H1 (cell line): Measurements from ENCODE around the gene KCNK7. TPM values are rescaled to one million over a fixed set of nuclear protein-coding genes. Genes with fewer than 3 reads are reported as not detected.

Source experiments
- CTCF ChIA-PET: fragments of 300-600 bp; sonication (Branson Sonifier 250); formaldehyde crosslinking; loops from one replicate; lab custom pipeline; 2021; ENCODE audit not compliant: partially characterized antibody; lab: Charles Lee
- POLR2A ChIA-PET: fragments of 300-600 bp; sonication (Branson Sonifier 250); formaldehyde crosslinking; loops from one replicate; lab custom pipeline; 2021; ENCODE audit warnings: inconsistent platforms; ENCODE audit not compliant: partially characterized antibody; lab: Charles Lee
- DNase-seq, 2 experiments: peaks; one replicate each; pipeline versions ENCODE4 v3.0.0 to v3.0.0-alpha.2; 2010 to 2022; ENCODE audit warnings: low spot score in 2 of 2, low read depth in 1 of 2, mixed read lengths in 1 of 2
- FAIRE-seq: peaks from 2 replicates; lab custom pipeline; 2011; peaks lifted over from hg19 to GRCh38; lab: Jason Lieb, UNC
- H2AFZ ChIP-seq: 2 replicates; pipeline ENCODE4 v1.8.1; 2012; ENCODE audit warnings: low read length, inconsistent platforms
- H2AK5ac ChIP-seq: 2 replicates; pipeline ENCODE4 v1.6.1; 2013; ENCODE audit warnings: low read depth, low read length
- H2BK120ac ChIP-seq: replicated peaks from 2 replicates; pipeline ENCODE3; 2013; ENCODE audit warnings: low read depth, low read length, inconsistent platforms
- H2BK12ac ChIP-seq: 2 replicates; pipeline ENCODE4 v1.6.1; 2013; ENCODE audit warnings: low read depth, low read length
- H2BK15ac ChIP-seq: 2 replicates; pipeline ENCODE4 v1.6.1; 2013; ENCODE audit warnings: low read length
- H2BK20ac ChIP-seq: 2 replicates; pipeline ENCODE4 v1.6.1; 2013; ENCODE audit warnings: low read length
- H2BK5ac ChIP-seq: 2 replicates; pipeline ENCODE4 v1.6.1; 2013; ENCODE audit warnings: low read depth, low read length
- H3K14ac ChIP-seq: 2 replicates; pipeline ENCODE4 v1.6.1; 2013; ENCODE audit warnings: inconsistent platforms; ENCODE audit not compliant: insufficient read length
- H3K18ac ChIP-seq: 2 replicates; pipeline ENCODE4 v1.6.1; 2013; ENCODE audit warnings: low read length; ENCODE audit errors: extremely low read depth
- H3K23ac ChIP-seq: 2 replicates; pipeline ENCODE4 v1.6.1; 2013; ENCODE audit warnings: inconsistent platforms; ENCODE audit not compliant: insufficient read length
- H3K23me2 ChIP-seq: 2 replicates; pipeline ENCODE4 v1.6.1; 2013; ENCODE audit warnings: low read depth, low read length
- H3K27ac ChIP-seq: 2 replicates; pipeline ENCODE4 v1.6.1; 2011; ENCODE audit warnings: low read depth, low read length, inconsistent platforms
- H3K27me3 ChIP-seq, 4 experiments: replicated peaks in 1 of 4; 1 replicate in 1 of 4; 2 replicates in 3 of 4; pipeline versions ENCODE4 v1.6.1 to v1.8.1; 2011 to 2013; ENCODE audit warnings: low read length in 3 of 4, mild to moderate bottlenecking in 3 of 4, inconsistent platforms in 2 of 4, mixed read lengths in 2 of 4, moderate library complexity in 1 of 4; ENCODE audit not compliant: control insufficient read depth in 3 of 4, insufficient read depth in 3 of 4; ENCODE audit errors: extremely low read depth in 1 of 4
- H3K36me3 ChIP-seq, 4 experiments: 2 replicates each; pipeline versions ENCODE4 v1.6.1 to v1.8.1; 2011 to 2013; ENCODE audit warnings: mild to moderate bottlenecking in 4 of 4, low read length in 3 of 4, moderate library complexity in 2 of 4, control low read depth in 1 of 4, inconsistent platforms in 1 of 4; ENCODE audit not compliant: insufficient read depth in 4 of 4, control insufficient read depth in 2 of 4
- H3K4ac ChIP-seq: replicated peaks from 2 replicates; pipeline ENCODE3; 2013; ENCODE audit warnings: low read length, low read depth, mixed read lengths, inconsistent platforms; ENCODE audit not compliant: insufficient read length
- H3K4me1 ChIP-seq, 4 experiments: replicated peaks in 1 of 4; 1 replicate in 1 of 4; 2 replicates in 3 of 4; pipeline versions ENCODE4 v1.6.1 to v1.8.1; 2011 to 2013; ENCODE audit warnings: low read length in 3 of 4, inconsistent platforms in 2 of 4, mixed read lengths in 1 of 4; ENCODE audit not compliant: insufficient read depth in 4 of 4, control insufficient read depth in 3 of 4
- H3K4me2 ChIP-seq, 2 experiments: 2 replicates each; pipeline versions ENCODE4 v1.6.1 to v1.8.1; 2011 to 2013; ENCODE audit warnings: low read depth in 2 of 2, low read length in 2 of 2, control low read depth in 1 of 2, inconsistent platforms in 1 of 2, mild to moderate bottlenecking in 1 of 2; ENCODE audit not compliant: insufficient read depth in 1 of 2
- H3K4me3 ChIP-seq, 4 experiments: fragments of 200-600, 300-600 bp in 1 of 4; sonication (generic), shearing (Covaris generic), sonication (Bioruptor Twin) in 1 of 4; 2 replicates each; pipeline versions ENCODE4 v1.5.1 to v1.8.1; 2011 to 2016; ENCODE audit warnings: low read length in 4 of 4, low read depth in 3 of 4, control low read depth in 2 of 4, inconsistent platforms in 2 of 4, mild to moderate bottlenecking in 2 of 4, mixed read lengths in 1 of 4, moderate library complexity in 1 of 4; ENCODE audit not compliant: insufficient read depth in 2 of 4; ENCODE audit errors: extremely low read depth in 1 of 4
- H3K56ac ChIP-seq: replicated peaks from 2 replicates; pipeline ENCODE3; 2013; ENCODE audit warnings: low read depth, mild to moderate bottlenecking, mixed read lengths, low read length, inconsistent platforms; ENCODE audit not compliant: insufficient read length
- H3K79me1 ChIP-seq: 2 replicates; pipeline ENCODE4 v1.6.1; 2013; ENCODE audit warnings: low read depth, low read length, control low read depth
- H3K79me2 ChIP-seq, 2 experiments: 2 replicates each; pipeline versions ENCODE4 v1.6.1 to v1.8.1; 2012 to 2013; ENCODE audit warnings: low read length in 2 of 2, mild to moderate bottlenecking in 2 of 2, inconsistent platforms in 1 of 2; ENCODE audit not compliant: insufficient read depth in 2 of 2, control insufficient read depth in 1 of 2
- H3K9ac ChIP-seq, 4 experiments: replicated peaks in 1 of 4; 1 replicate in 1 of 4; 2 replicates in 3 of 4; pipeline versions ENCODE4 v1.6.1 to v1.8.1; 2011 to 2013; ENCODE audit warnings: low read depth in 3 of 4, low read length in 3 of 4, control low read depth in 2 of 4, mild to moderate bottlenecking in 2 of 4, moderate library complexity in 2 of 4, inconsistent platforms in 1 of 4; ENCODE audit errors: extremely low read depth in 1 of 4
- H3K9me3 ChIP-seq, 2 experiments: 2 replicates each; pipeline versions ENCODE4 v1.6.1 to v1.8.1; 2012 to 2013; ENCODE audit warnings: mild to moderate bottlenecking in 2 of 2, moderate library complexity in 2 of 2, control low read depth in 1 of 2, inconsistent platforms in 1 of 2, low read depth in 1 of 2, low read length in 1 of 2, mixed read lengths in 1 of 2; ENCODE audit not compliant: insufficient read depth in 2 of 2
- H4K20me1 ChIP-seq, 2 experiments: replicated peaks in 1 of 2; 2 replicates each; pipeline versions ENCODE3 to v1.8.1; 2011 to 2013; ENCODE audit warnings: inconsistent platforms in 2 of 2, low read length in 2 of 2, mild to moderate bottlenecking in 1 of 2; ENCODE audit not compliant: insufficient read depth in 2 of 2, control insufficient read depth in 1 of 2
- H4K5ac ChIP-seq: 2 replicates; pipeline ENCODE4 v1.6.1; 2013; ENCODE audit warnings: low read length, low read depth, mixed read lengths, inconsistent platforms; ENCODE audit not compliant: insufficient read length
- H4K8ac ChIP-seq: 2 replicates; pipeline ENCODE4 v1.8.0; 2013; ENCODE audit warnings: mild to moderate bottlenecking, moderate library complexity, low read length, inconsistent platforms; ENCODE audit not compliant: insufficient read depth; ENCODE audit errors: extremely low read depth
- H4K91ac ChIP-seq: replicated peaks from 2 replicates; pipeline ENCODE3; 2013; ENCODE audit warnings: low read length, mixed read lengths, inconsistent platforms; ENCODE audit not compliant: insufficient read length
- BACH1 ChIP-seq: IDR thresholded peaks from 2 replicates; pipeline ENCODE4 v1.6.1; 2012; ENCODE audit warnings: low read length, improper control_type of control experiment
- CBX5 ChIP-seq: fragments of 300-800, 300-1000 bp; sonication (generic); IDR thresholded peaks from 2 replicates; pipeline ENCODE4 v1.7.1; 2016; ENCODE audit warnings: antibody characterized with exemption, low read length, low read depth
- CEBPB ChIP-seq: IDR thresholded peaks from 2 replicates; pipeline ENCODE4 v1.6.1; 2012; ENCODE audit warnings: low read depth, low read length
- CHD1 ChIP-seq: IDR thresholded peaks from 2 replicates; pipeline ENCODE4 v1.6.1; 2012; ENCODE audit warnings: low read depth, low read length, improper control_type of control experiment
- GTF2F1 ChIP-seq: IDR thresholded peaks from 2 replicates; pipeline ENCODE4 v1.6.1; 2012; ENCODE audit warnings: low read depth, low read length, improper control_type of control experiment, borderline replicate concordance
- JUN ChIP-seq: IDR thresholded peaks from 2 replicates; pipeline ENCODE4 v1.6.1; 2011; ENCODE audit warnings: low read depth, mild to moderate bottlenecking, improper control_type of control experiment, low read length
- KDM4A ChIP-seq: IDR thresholded peaks from one replicate; pipeline ENCODE4 v1.7.1; 2012; ENCODE audit warnings: low read depth, mild to moderate bottlenecking, moderate library complexity, low read length, inconsistent platforms; ENCODE audit not compliant: severe bottlenecking
- MAX ChIP-seq: IDR thresholded peaks from 2 replicates; pipeline ENCODE4 v1.6.1; 2012; ENCODE audit warnings: inconsistent platforms
- RBBP5 ChIP-seq: IDR thresholded peaks from 2 replicates; pipeline ENCODE4 v1.7.1; 2012; ENCODE audit warnings: low read depth, mild to moderate bottlenecking, inconsistent platforms, low read length, moderate library complexity, borderline replicate concordance
- RNF2 ChIP-seq: fragments of 200-900, 300-1000 bp; sonication (generic); IDR thresholded peaks from 2 replicates; pipeline ENCODE4 v1.7.1; 2016; ENCODE audit warnings: borderline replicate concordance, low read depth, mild to moderate bottlenecking, antibody characterized with exemption, low read length; ENCODE audit not compliant: poor library complexity, severe bottlenecking; ENCODE audit errors: missing control alignments
- SIX5 ChIP-seq: IDR thresholded peaks from 2 replicates; pipeline ENCODE4 v1.6.1; 2011; ENCODE audit warnings: mild to moderate bottlenecking, low read depth, low read length
- YY1 ChIP-seq: IDR thresholded peaks from 2 replicates; pipeline ENCODE4 v1.6.1; 2011; ENCODE audit warnings: low read depth, mild to moderate bottlenecking, low read length
- WGBS, 2 experiments: shearing (Covaris generic) in 1 of 2; methylation state at CpG; one replicate each; pipeline versions ENCODE4 v1.1.6 to v1.1.7; 2013 to 2015; ENCODE audit warnings: low lambda C conversion rate in 2 of 2, mixed read lengths in 2 of 2, inconsistent platforms in 1 of 2, low coverage in 1 of 2, missing lambda C conversion rate in 1 of 2; ENCODE audit not compliant: insufficient replicate concordance in 2 of 2, insufficient coverage in 1 of 2, insufficient read length in 1 of 2; ENCODE audit errors: extremely low coverage in 1 of 2, missing lambda C conversion rate in 1 of 2; 5-methylcytosine and 5-hydroxymethylcytosine counted together
- polyA plus RNA-seq, 7 experiments: library from polyadenylated mRNA; depleted of rRNA in 3 of 7; stranded (reverse) in 5 of 7; unstranded in 2 of 7; fragments of >200 nt in 5 of 7; fragments of 200-250 nt in 2 of 7; gene quantifications; 1 replicate in 5 of 7; 2 replicates in 1 of 7; 4 replicates in 1 of 7; pipeline versions ENCODE4 v1.2.1 to v1.2.3, GENCODE V29; 2011 to 2013; ENCODE audit warnings: missing spikeins in 2 of 7, mixed read lengths in 2 of 7
- total RNA-seq: library from RNA; stranded (reverse); fragmentation: NEBNext Ultra II Directional; extraction: Animal tissue kit (Norgen Biotek cat#: 25700); gene quantifications from 2 replicates; pipeline ENCODE4 v1.2.1, GENCODE V29; 2021

Gene KCNK7
- total and polyA plus RNA-seq, 2 of the 8 experiments (the other 6 are each of a cell fraction or from before 2014, with no cell fraction given) = 0.74 to 1.0 TPM

DNA sequence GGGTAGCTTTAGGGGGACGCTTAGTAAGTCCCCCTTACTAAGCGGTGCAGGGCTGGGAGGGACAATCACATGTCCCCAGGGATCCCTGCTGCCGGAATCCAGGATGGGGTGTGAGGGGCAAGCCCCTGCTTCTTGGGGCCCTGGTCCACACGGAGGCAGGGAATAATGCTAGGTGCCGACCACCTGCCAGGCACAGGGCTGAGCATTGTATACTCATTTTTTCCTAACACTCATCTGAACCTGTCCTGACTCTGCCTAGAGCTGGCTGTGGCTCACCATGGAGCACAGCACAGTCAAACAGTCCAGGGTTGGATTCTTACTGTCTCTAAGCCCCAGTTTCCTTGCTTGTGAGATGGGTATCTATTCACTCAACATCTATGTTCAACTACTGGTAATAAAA is 36.1 kb downstream of the KCNK7 start:
- H3K18ac ChIP-seq = no peak overlapping the region
- no peak overlapping the region for H3K56ac ChIP-seq
- H3K4me3 ChIP-seq = no peak overlapping the region
- H3K4ac ChIP-seq = no peak overlapping the region
- no peak overlapping the region for H3K23ac ChIP-seq
- no peak overlapping the region; a peak in 1 of 4 replicates for H3K4me2 ChIP-seq
- no peak overlapping the region for H2BK120ac ChIP-seq
- H2BK20ac ChIP-seq = no peak overlapping the region
- CTCF ChIA-PET = interaction anchor here (0.6 to 16.3 kb wide), 11 partner anchors 8 to 481 kb away, joined by 3 to 284 read pairs (median 4); partner anchors contain the start of genes EHBP1L1, FAM89B and ZNRD2
- H3K36me3 ChIP-seq = no peaks in the 10 kb centered on the region
- no peak overlapping the region for H2AFZ ChIP-seq
- POLR2A ChIA-PET = interaction anchor here (0.9 to 4.2 kb wide), 11 partner anchors 10 to 161 kb away, joined by 3 to 29 read pairs (median 5); partner anchors contain the start of genes FAM89B, MALAT1, RNASEH2C and ZNRD2
- H3K23me2 ChIP-seq = peaks cover 4% of the 10 kb centered on the region; the same call in 1 of the 2 replicates
- H3K27me3 ChIP-seq = peaks cover 0 to 25% (median 16%) of the 10 kb centered on the region in 4 experiments; a peak in 5 of 7 replicates
- peaks cover 0 to 42% (median 32%) of the 10 kb centered on the region in 4 experiments; a peak in 6 of 7 replicates for H3K4me1 ChIP-seq
- H3K27ac ChIP-seq = no peak overlapping the region
- H4K5ac ChIP-seq = no peak overlapping the region
- WGBS, 2 experiments = 76% methylated on average over 5 of the region's 5 CpGs; no CpG with 5 or more reads in 1 of the 2 experiments
- H4K8ac ChIP-seq = no peak overlapping the region
- H3K79me2 ChIP-seq = no peaks in the 10 kb centered on the region
- H4K20me1 ChIP-seq = no peaks in the 10 kb centered on the region
- FAIRE-seq (no peak), DNase-seq (no peak)
- H2BK15ac ChIP-seq = 0 out of 2 replicates have a peak overlapping the region, but pooled peaks have one; percentile 6
- H2BK5ac ChIP-seq = 0 out of 2 replicates have a peak overlapping the region, but pooled peaks have one; percentile 27
- peak overlapping the region; percentile 39; the same call in 1 of the 2 replicates for H2AK5ac ChIP-seq
- H3K9ac ChIP-seq = no peak overlapping the region
- H3K9me3 ChIP-seq = no peaks in the 10 kb centered on the region
- peak overlapping the region; percentile 84; the same call in 1 of the 2 replicates for H2BK12ac ChIP-seq
- H3K14ac ChIP-seq = no peak overlapping the region
- H3K79me1 ChIP-seq = no peaks in the 10 kb centered on the region
- no peak overlapping the region for H4K91ac ChIP-seq
- TF ChIP-seq SIX5 = no peak
- no peak for TF ChIP-seq RBBP5
- TF ChIP-seq RNF2 = no peak
- TF ChIP-seq BACH1 = no peak
- TF ChIP-seq YY1 = no peak
- TF ChIP-seq CBX5 = no peak
- TF ChIP-seq CHD1 = no peak
- no peak for TF ChIP-seq MAX
- no peak for TF ChIP-seq KDM4A
- TF ChIP-seq JUN = no peak
- no peak for TF ChIP-seq CEBPB
- TF ChIP-seq GTF2F1 = no peak
